Motor neuron (in vitro differentiated cells): ENCODE data around the gene AANAT. TPM values are rescaled to one million over a fixed set of nuclear protein-coding genes. Genes with fewer than 3 reads are reported as not detected.

ENCODE experiments used
- ATAC-seq, 8 experiments: fragments of 200-7000 bp; cut with Tn5 transposase; replicated peaks in 6 of 8; 2 replicates each; pipeline ENCODE4 v1.8.0; 2021; ENCODE audit warnings: mild to moderate bottlenecking in 8 of 8, moderate library complexity in 8 of 8
- H3K27ac ChIP-seq, 2 donors: fragments of 250-450 bp; sonication (Bioruptor Pico); 2 replicates each; pipeline ENCODE4 v1.9.0; 2021; ENCODE audit warnings: antibody characterized with exemption in 2 of 2, mild to moderate bottlenecking in 2 of 2, moderate library complexity in 1 of 2
- H3K4me1 ChIP-seq, 2 donors: fragments of 250-450 bp; sonication (Bioruptor Pico); replicated peaks in 1 of 2; 2 replicates each; pipeline ENCODE4 v1.6.1; 2021; ENCODE audit warnings: antibody characterized with exemption in 2 of 2, mild to moderate bottlenecking in 2 of 2, moderate library complexity in 1 of 2
- H3K4me3 ChIP-seq, 5 donors: fragments of 250-450 bp; sonication (Bioruptor Pico); 2 replicates each; pipeline ENCODE4 v1.9.0; 2021; ENCODE audit warnings: antibody characterized with exemption in 5 of 5, mild to moderate bottlenecking in 5 of 5, moderate library complexity in 4 of 5
- WGBS, 10 experiments: fragments of 450-650 bp; shearing (Covaris generic); methylation state at CpG; one replicate each; pipeline ENCODE4 v1.0.0; 2022; 5-methylcytosine and 5-hydroxymethylcytosine counted together
- in situ Hi-C, 9 experiments: fragments of 400-800 bp; cut with MboI; loops; one replicate each; pipeline ENCODE4 v1.15.0; 2021; ENCODE audit warnings: low sequenced_read_pairs in 9 of 9, low pct_unique_long_range_greater_than_20kb in 2 of 9; ENCODE audit not compliant: unreplicated experiment in 9 of 9
- total RNA-seq, 8 experiments: library from RNA; unstranded; fragments of 300-600 nt; gene quantifications; 2 replicates each; pipeline versions ENCODE4 v1.2.3 to v1.2.4, GENCODE V29; 2022

Gene AANAT
- total RNA-seq, 8 experiments from 2014 or later: 0.23 to 0.81 (median 0.46) TPM; not detected in 2

DNA sequence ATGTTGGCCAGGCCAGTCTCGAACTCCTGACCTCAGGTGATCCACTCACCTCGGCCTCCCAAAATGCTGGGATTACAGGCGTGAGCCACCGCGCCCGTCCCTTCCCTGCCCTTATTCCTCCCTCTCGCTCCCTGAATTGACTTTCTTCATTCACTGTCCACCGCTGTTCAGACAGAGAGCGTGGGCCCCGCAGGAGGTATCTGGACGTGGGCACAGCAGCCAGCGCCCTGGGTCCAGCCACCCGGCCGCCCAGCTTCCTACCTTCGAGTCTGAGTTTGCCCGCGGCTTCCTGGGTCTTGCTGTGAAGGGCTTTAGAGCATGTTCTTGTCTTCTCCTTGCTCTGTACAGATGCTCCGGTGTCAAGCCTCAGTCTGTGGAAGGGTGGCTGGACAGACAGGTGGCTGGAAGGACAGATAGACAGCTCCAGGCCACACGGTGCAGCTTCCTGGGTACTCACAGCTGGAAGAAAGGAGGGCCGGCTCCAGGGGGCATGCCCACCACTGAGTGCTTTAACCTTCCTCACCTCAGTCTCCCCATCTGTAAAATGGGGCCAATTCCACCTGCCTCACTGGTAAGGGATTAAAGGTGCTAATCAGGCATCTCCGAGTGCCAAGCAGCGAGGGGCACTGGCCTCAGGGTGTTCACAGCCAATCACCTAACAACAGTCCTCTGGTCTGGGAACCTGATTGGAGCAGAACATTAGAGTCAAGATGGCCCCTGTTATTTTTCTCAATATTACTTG lies 20.2 kb downstream of the AANAT start:
- WGBS, 10 experiments: 88 to 100% (median 95%) methylated on average over 1 to 12 of the region's 22 CpGs; no CpG with 5 or more reads in 3 of the 10 experiments
- H3K4me3 ChIP-seq: no peak overlapping the region
- H3K4me1 ChIP-seq: peaks cover 4% of the 10 kb centered on the region in 2 donors
- H3K27ac ChIP-seq: no peak overlapping the region
- in situ Hi-C loops: no loop called here
- no peak for ATAC-seq

DNA sequence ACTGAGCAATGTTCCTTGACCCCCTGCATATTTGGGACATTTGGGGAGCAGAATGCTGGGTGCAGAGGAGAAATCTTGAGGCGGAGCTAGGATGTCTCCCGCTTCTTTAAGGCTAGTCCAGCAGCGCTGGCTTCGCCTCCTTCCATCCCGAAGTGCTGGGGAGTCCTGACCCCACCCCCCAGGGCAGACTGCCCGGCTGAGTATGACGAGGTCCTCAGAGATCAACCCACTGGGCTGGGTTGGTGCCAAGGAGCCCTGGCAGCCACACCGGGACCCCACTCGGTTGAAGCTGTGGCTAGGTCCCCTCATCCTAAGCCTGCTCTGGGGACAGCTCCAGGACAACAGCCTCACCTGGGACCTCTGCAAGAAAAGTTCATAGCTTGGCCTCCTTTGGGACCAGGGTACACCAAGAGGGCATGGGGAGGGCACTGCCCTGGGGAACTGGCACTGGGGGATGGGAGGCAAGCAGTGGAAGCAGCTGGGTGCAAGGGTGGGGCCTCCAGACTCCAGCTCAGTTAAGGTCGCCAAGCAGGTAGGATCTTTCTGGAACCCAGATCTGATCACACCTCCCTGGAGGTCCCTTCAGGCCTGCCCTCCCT lies 22.8 kb downstream of the AANAT start:
- no peak for ATAC-seq
- in situ Hi-C loops: no loop called here
- 67 to 100% (median 94%) methylated on average over 1 to 6 of the region's 10 CpGs; no CpG with 5 or more reads in 7 of the 10 experiments for WGBS, 10 experiments
- Histone ChIP-seq H3K4me1 (peaks cover 12 to 15% of the 10 kb centered on the region in 2 donors), H3K27ac (no peak overlapping the region), H3K4me3 (no peak overlapping the region)

DNA sequence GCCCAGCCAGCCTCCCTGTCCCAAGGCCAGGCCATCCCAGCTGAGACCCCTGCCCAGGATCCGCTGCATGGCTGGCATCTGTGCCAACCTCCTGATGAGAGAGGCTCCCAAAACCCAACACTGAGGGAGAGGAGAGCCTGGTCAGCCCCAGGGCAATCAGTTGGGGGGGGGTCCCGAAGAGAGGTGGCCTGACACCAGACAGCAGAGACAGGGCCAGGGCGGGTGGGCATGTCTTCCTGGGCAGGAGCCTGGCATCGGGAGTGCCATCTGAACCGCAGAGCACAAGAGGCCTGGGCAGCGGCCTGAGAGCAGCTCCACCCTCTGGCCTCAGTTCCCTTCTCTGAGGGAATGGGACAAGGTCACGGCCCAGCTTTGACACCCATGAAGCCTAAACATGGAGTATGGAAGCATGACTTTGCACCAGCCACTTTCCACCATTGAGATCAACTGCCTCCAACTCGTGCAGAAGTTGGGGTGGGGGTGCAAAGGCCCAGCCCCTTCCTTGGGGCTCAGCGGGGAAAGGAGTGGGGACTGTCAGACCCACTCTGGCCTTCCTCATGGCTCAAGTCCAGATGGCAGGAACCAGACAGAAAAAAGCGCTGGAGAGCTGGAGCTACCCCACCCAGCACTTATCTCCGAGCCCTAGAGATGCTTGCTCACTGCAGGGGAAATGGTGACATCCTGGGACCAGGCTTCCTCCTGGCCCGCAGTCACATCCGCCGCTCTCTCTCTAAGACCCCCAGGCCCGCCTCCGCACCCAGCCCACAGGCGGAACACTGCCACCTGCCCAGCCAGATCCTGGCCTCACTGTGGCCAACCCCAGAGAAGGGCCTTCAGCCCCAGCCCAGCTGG lies 24.1 kb downstream of the AANAT start:
- no peak for ATAC-seq
- H3K27ac ChIP-seq: no peak overlapping the region

GRCh38 chr17:76492123-76492988 lies 25.0 kb downstream of the AANAT start:
- no peak overlapping the region for H3K27ac ChIP-seq
- H3K4me1 ChIP-seq: peaks cover 13 to 14% of the 10 kb centered on the region in 2 donors
- in situ Hi-C loops: no loop called here
- no peak overlapping the region for H3K4me3 ChIP-seq
- WGBS, 10 experiments: 60 to 80% methylated on average over 1 to 2 of the region's 11 CpGs; no CpG with 5 or more reads in 8 of the 10 experiments
- peak in 6 of 8 experiments; percentile 9 to 35 (median 30) for ATAC-seq

More for the DNA sequence above, 24.1 kb downstream of the AANAT start:
- in situ Hi-C loops: no loop called here
- Histone ChIP-seq H3K4me3 (no peak overlapping the region), H3K4me1 (peaks cover 12% of the 10 kb centered on the region in 2 donors)
- WGBS, 10 experiments: 100% methylated on average over 2 of the region's 17 CpGs; no CpG with 5 or more reads in 8 of the 10 experiments

- in situ Hi-C loops: no loop called here
- peak; percentile 44 to 75 (median 56) for ATAC-seq
Observed at GRCh38 chr17:76492989-76493501, 25.6 kb downstream of the AANAT start.

DNA sequence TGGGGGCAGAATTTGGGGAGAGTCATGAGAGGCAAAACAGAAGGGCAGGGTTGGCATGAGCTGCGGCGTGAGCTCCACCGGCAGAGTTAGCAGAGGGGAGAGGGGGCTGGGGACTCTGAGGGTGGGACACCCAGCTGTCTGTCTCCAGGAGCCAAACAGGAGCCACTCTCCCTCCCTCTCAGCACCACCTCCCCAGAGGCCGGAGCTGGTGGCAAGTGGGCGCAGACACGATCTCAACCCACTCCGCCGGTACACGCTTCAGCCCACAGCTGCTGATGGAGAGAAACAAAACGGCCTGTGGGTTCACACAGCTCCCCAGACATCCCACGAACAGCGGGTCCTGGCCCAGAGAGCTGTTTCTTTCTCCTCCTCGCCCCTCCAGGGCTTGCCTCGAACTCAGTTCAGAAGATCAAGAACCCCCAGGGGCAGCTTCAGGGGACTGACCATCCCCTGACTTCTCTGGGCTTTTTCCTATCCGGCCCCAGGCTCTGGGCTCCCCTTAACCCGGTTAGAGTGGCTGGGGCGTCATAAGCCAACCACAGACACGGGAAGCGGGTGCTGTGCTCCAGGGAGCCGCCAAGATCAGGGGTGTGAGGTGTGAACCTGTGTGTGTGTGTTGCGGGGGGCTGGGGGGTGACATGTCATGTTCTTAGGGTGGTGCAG lies 26.2 kb downstream of the AANAT start:
- 100% methylated on average over 2 of the region's 21 CpGs; no CpG with 5 or more reads in 9 of the 10 experiments for WGBS, 10 experiments
- Histone ChIP-seq H3K4me1 (peaks cover 25 to 26% of the 10 kb centered on the region in 2 donors), H3K27ac (no peak overlapping the region), H3K4me3 (no peak overlapping the region)
- no peak for ATAC-seq
- in situ Hi-C loops: no loop called here

More at GRCh38 chr17:76492989-76493501, 25.6 kb downstream of the AANAT start:
- Histone ChIP-seq H3K27ac (no peak overlapping the region), H3K4me1 (peaks cover 20 to 21% of the 10 kb centered on the region in 2 donors), H3K4me3 (no peak overlapping the region)
- WGBS, 10 experiments: 23 to 50% methylated on average over 2 to 5 of the region's 15 CpGs; no CpG with 5 or more reads in 8 of the 10 experiments

DNA sequence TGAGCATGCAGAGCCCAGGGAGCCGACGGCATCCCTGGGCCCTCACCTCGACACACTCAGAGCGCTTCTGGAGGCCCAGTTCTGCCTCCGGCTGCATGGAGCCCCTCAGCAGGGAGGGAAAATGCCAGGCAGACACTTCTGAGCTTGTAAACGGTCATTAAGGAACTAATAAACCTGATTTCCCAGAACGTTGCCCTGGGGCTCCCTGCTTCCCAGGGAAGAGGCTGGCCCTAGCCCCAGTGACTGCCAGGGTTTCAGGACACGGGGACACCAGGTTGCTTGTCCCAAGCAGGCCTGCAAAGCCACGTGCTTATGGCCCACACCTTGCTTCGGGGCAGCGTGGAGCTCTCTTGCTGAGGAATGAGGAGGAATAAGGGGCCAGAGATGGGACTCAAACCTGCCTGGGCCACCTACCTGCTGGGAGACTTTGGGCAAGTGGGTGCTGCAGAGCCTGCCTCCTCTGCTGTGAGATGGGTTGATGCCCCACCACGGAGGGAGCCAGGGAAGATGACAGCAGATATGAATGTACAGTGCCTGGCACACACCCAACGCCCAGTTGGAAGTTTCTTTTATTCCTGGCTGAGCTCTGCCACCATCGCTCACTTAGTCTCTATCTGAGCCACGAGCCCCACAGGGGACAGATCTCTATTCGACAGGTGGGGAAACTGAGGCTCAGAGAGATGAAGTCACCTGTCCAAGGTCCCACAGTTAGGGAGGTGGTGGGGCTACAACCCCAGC lies 28.4 kb downstream of the AANAT start:
- WGBS, 10 experiments: 0 to 100% (median 82%) methylated on average over 1 to 8 of the region's 16 CpGs; no CpG with 5 or more reads in 2 of the 10 experiments
- Histone ChIP-seq H3K27ac (no peak overlapping the region), H3K4me1 (peaks cover 34 to 35% of the 10 kb centered on the region in 2 donors), H3K4me3 (no peak overlapping the region)
- in situ Hi-C loops: no loop called here
- ATAC-seq: no peak

DNA sequence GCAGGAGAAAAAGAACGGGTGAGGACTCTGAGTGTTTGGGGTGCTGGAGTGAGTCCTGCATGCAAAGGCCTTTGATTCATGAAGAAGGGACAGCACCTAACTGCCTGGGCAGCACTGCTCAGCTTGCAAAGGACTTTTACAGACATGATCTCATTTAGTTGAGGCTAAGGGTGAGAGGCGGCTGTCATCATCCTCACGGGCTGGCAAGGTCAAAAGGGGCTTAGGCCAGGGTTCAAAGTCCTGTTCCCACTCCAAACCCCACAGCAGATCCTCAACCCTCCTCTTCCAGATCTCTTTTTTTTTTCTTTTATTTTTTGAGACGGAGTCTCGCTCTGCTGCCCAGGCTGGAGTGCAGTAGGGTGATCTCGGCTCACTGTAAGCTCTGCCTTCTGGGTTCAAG lies 29.1 kb downstream of the AANAT start:
- ATAC-seq: no peak
- Histone ChIP-seq H3K4me1 (peaks cover 34 to 36% of the 10 kb centered on the region in 2 donors), H3K4me3 (no peak overlapping the region), H3K27ac (no peak overlapping the region)
- in situ Hi-C loops: no loop called here
- 67 to 100% (median 86%) methylated on average over 1 to 3 of the region's 6 CpGs; no CpG with 5 or more reads in 3 of the 10 experiments for WGBS, 10 experiments

- in situ Hi-C loops: no loop called here
- Histone ChIP-seq H3K4me3 (no peak overlapping the region), H3K27ac (peak overlapping the region; percentile 72 to 78), H3K4me1 (peaks cover 35 to 44% of the 10 kb centered on the region in 2 donors)
- no peak for ATAC-seq
- WGBS, 10 experiments: 0 to 73% methylated on average over 1 to 2 of the region's 2 CpGs; no CpG with 5 or more reads in 8 of the 10 experiments
Observed at GRCh38 chr17:76497699-76497978, 30.2 kb downstream of the AANAT start.

DNA sequence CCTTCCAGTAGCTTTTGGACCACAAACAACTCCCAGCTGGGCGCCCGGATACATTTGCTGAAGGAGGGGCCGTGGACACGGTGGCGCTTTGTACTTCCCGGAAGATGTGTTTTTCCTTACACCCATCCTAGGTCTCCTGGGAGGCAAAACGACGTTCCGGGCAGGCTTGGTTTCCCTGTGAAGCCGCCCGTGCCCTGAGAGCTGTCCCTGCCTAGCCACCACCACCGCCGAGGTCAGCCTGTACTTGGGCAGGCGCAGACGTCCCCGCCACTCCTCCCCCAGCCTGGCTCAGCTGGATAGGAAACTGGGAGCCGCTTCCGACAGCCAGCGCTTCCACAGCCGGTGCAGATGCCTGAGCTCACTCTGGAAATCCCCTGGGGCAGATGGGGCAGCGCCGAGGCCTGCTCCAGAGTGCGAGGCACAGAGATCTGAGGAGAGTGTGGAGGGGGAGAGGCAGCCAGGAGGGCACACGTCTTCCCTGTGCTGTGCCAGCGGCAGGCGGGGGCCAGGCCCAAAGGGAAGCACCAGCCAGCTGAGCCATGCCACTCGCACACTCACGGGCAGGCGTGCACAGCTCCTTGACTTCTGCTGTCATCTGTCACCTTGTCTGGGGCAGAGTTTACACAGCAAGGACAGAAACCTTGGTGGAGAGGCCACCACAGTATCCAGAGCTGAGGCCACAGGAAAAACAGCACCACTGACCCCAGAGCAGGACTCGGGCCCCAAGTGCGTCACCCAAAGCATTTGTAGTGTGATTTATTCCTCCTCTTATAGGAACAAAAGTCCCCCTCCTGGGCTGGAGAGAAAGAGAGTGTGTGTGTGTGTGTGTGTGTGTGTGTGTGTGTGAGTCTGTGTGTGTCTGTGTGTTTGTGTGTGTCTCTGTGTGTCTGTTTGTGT lies 30.8 kb downstream of the AANAT start:
- peak; percentile 46 to 84 (median 74) for ATAC-seq
- Histone ChIP-seq H3K4me1 (peaks cover 29 to 38% of the 10 kb centered on the region in 2 donors), H3K27ac (peak overlapping the region; percentile 72 to 78), H3K4me3 (no peak overlapping the region)
- WGBS, 10 experiments: 7 to 37% (median 14%) methylated on average over 6 to 13 of the region's 31 CpGs; no CpG with 5 or more reads in 5 of the 10 experiments
- in situ Hi-C loops: no loop called here
